B cell (primary cell): ENCODE data around the gene COL11A1. TPM values are rescaled to one million over a fixed set of nuclear protein-coding genes. Genes with fewer than 3 reads are reported as not detected.

Experiments
- ATAC-seq: fragments of 200-7000 bp; cut with Tn5 transposase; one replicate; pipeline ENCODE4 v1.10.0; 2021; ENCODE audit warnings: low read depth, mild to moderate bottlenecking, moderate number of reproducible peaks, moderate library complexity
- CTCF ChIA-PET: fragments of 350-600 bp; sonication (Branson Sonifier 250); formaldehyde crosslinking; loops from one replicate; lab custom pipeline; 2021; ENCODE audit warnings: antibody characterized with exemption, inconsistent platforms; lab: Charles Lee
- POLR2A ChIA-PET: fragments of 350-600 bp; sonication (Branson Sonifier 250); formaldehyde crosslinking; loops from one replicate; lab custom pipeline; 2021; ENCODE audit warnings: antibody characterized with exemption; lab: Charles Lee
- DNase-seq: peaks from one replicate; pipeline ENCODE4 v3.0.0; 2013
- H2AFZ ChIP-seq: 2 replicates; pipeline ENCODE4 v1.6.1; 2012; ENCODE audit warnings: mild to moderate bottlenecking, low read depth, low read length; ENCODE audit not compliant: insufficient read depth, poor library complexity, severe bottlenecking
- H3K27ac ChIP-seq, 2 donors: 1 replicate in 1 of 2; 2 replicates in 1 of 2; pipeline ENCODE4 v1.5.1; 2012 to 2013; ENCODE audit warnings: low read length in 2 of 2, mild to moderate bottlenecking in 2 of 2, moderate library complexity in 1 of 2
- H3K27me3 ChIP-seq, 4 experiments: fragments of 200-600 bp in 1 of 4; sonication (generic) in 1 of 4; replicated peaks in 1 of 4; 1 replicate in 2 of 4; 2 replicates in 2 of 4; pipeline versions ENCODE4 v1.6.1 to v1.7.0; 2013 to 2016; ENCODE audit warnings: low read length in 3 of 4, mild to moderate bottlenecking in 2 of 4, mixed read lengths in 1 of 4, moderate library complexity in 1 of 4; ENCODE audit not compliant: insufficient read depth in 4 of 4, control insufficient read depth in 3 of 4; ENCODE audit errors: control extremely low read depth in 1 of 4
- H3K36me3 ChIP-seq, 2 experiments: replicated peaks in 1 of 2; 1 replicate in 1 of 2; 2 replicates in 1 of 2; pipeline versions ENCODE4 v1.6.1 to v1.7.1; 2013; ENCODE audit warnings: low read length in 1 of 2; ENCODE audit not compliant: insufficient read depth in 2 of 2, control insufficient read depth in 1 of 2; ENCODE audit errors: control extremely low read depth in 1 of 2, extremely low read depth in 1 of 2
- H3K4me1 ChIP-seq, 2 donors: fragments of 200-600 bp in 1 of 2; sonication (generic) in 1 of 2; 1 replicate in 1 of 2; 2 replicates in 1 of 2; pipeline versions ENCODE4 v1.5.1 to v1.6.1; 2013 to 2017; ENCODE audit warnings: low read length in 2 of 2; ENCODE audit not compliant: control insufficient read depth in 2 of 2, insufficient read depth in 2 of 2
- H3K4me2 ChIP-seq: replicated peaks from 2 replicates; pipeline ENCODE3; 2012; ENCODE audit warnings: mild to moderate bottlenecking, low read depth, low read length; ENCODE audit not compliant: poor library complexity, severe bottlenecking
- H3K4me3 ChIP-seq, 5 experiments: fragments of 200-600 bp in 1 of 5; sonication (generic) in 1 of 5; 1 replicate in 3 of 5; 2 replicates in 2 of 5; pipeline versions ENCODE4 v1.5.1 to v1.7.0; 2011 to 2016; ENCODE audit warnings: low read length in 4 of 5, mild to moderate bottlenecking in 4 of 5, low read depth in 2 of 5, control low read depth in 1 of 5, moderate library complexity in 1 of 5; ENCODE audit not compliant: insufficient read depth in 1 of 5; ENCODE audit errors: control extremely low read depth in 1 of 5, extremely low read depth in 1 of 5
- H3K79me2 ChIP-seq: fragments of 200-600 bp; sonication (generic); one replicate; pipeline ENCODE4 v1.6.0; 2016; ENCODE audit warnings: low read length; ENCODE audit not compliant: control insufficient read depth, insufficient read depth
- H3K9ac ChIP-seq: fragments of 200-600 bp; sonication (generic); 2 replicates; pipeline ENCODE4 v1.6.1; 2017; ENCODE audit warnings: mild to moderate bottlenecking, low read length, moderate library complexity
- H3K9me3 ChIP-seq, 3 donors: one replicate each; pipeline versions ENCODE4 v1.6.1 to v1.7.1; 2013; ENCODE audit warnings: low read length in 2 of 3; ENCODE audit not compliant: control insufficient read depth in 2 of 3, insufficient read depth in 1 of 3; ENCODE audit errors: control extremely low read depth in 1 of 3
- H4K20me1 ChIP-seq: 2 replicates; pipeline ENCODE4 v1.6.0; 2012; ENCODE audit warnings: mild to moderate bottlenecking, low read length; ENCODE audit not compliant: insufficient read depth, control insufficient read depth, poor library complexity, severe bottlenecking
- H3K27ac Mint-ChIP-seq: one replicate; pipeline ENCODE4 v1.8.0; 2021; ENCODE audit warnings: mixed read lengths
- H3K27me3 Mint-ChIP-seq: one replicate; pipeline ENCODE4 v1.8.0; 2021; ENCODE audit warnings: mixed read lengths
- H3K4me1 Mint-ChIP-seq: one replicate; pipeline ENCODE4 v1.8.0; 2021; ENCODE audit warnings: mixed read lengths
- H3K4me3 Mint-ChIP-seq: one replicate; pipeline ENCODE4 v1.8.0; 2021; ENCODE audit warnings: mixed read lengths
- H3K9me3 Mint-ChIP-seq: one replicate; pipeline ENCODE4 v1.8.0; 2022; ENCODE audit warnings: mixed read lengths; ENCODE audit not compliant: insufficient read depth
- EZH2 ChIP-seq: IDR thresholded peaks from 2 replicates; pipeline ENCODE4 v1.6.1; 2012; ENCODE audit warnings: borderline replicate concordance, low read depth, mild to moderate bottlenecking, moderate library complexity, low read length; ENCODE audit not compliant: insufficient read depth, poor library complexity, severe bottlenecking
- WGBS: methylation state at CpG from one replicate; pipeline ENCODE4 v1.1.5; 2013; ENCODE audit warnings: missing lambda C conversion rate; ENCODE audit not compliant: insufficient coverage; 5-methylcytosine and 5-hydroxymethylcytosine counted together
- intact Hi-C: fragments of 100-400 bp; cut with micrococcal nuclease; formaldehyde crosslinking; loops from one replicate; pipeline ENCODE4 v1.10.0; 2022
- polyA plus RNA-seq: library from polyadenylated mRNA; depleted of rRNA; stranded (reverse); fragments of >200 nt; gene quantifications from 2 replicates; pipeline ENCODE4 v1.2.3, GENCODE V29; 2012
- total RNA-seq, 2 donors: library from RNA; stranded (reverse); fragments of 120-200 nt in 1 of 2; gene quantifications; 1 replicate in 1 of 2; 2 replicates in 1 of 2; pipeline versions ENCODE4 v1.2.3 to v1.2.4, GENCODE V29; 2013 to 2022
- TF ChIP-seq, protein P1 (sequence below): fragments of 200-600 bp; IDR thresholded peaks from one replicate; pipeline ENCODE4 v1.8.0; 2022; ENCODE audit warnings: antibody characterized with exemption, mild to moderate bottlenecking

Gene COL11A1
- total and polyA plus RNA-seq, 2 donors (not counting 1 experiment from before 2014, with no cell fraction given) = not detected

DNA sequence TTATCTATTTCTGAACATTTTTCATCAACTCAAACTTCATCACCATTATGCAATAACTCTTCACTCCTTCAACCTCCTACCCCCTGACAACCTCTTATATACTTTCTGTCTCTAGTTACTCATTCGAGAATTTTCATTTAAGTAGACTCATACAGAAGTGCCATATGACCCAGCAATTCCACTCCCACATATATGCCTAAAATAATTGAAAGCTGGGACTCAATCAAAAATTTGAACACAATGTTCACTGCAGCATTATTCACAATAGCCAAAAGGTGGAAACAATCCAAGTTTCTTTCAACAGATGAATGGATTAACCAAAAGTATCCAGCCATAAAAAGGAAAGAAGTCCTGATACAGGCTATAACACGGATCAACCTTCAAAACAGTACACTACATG is 24.1 kb downstream of the COL11A1 start:
- intact Hi-C loops = no loop called here
- Histone ChIP-seq H4K20me1 (no peaks in the 10 kb centered on the region), H3K27ac (no peak overlapping the region), H2AFZ (no peak overlapping the region), H3K36me3 (no peaks in the 10 kb centered on the region), H3K27me3 (no peaks in the 10 kb centered on the region), H3K9me3 (no peaks in the 10 kb centered on the region), H3K79me2 (no peaks in the 10 kb centered on the region), H3K4me1 (no peaks in the 10 kb centered on the region), H3K4me2 (no peak overlapping the region), H3K4me3 (no peak overlapping the region), H3K9ac (no peak overlapping the region)
- H3K4me1 Mint-ChIP-seq = no peaks in the 10 kb centered on the region
- H3K4me3 Mint-ChIP-seq = no peak overlapping the region
- WGBS = 67% methylated on average over 1 of the region's 2 CpGs
- ChIA-PET POLR2A (no interaction called here), CTCF (no interaction called here)
- H3K27me3 Mint-ChIP-seq = no peaks in the 10 kb centered on the region
- peaks cover 2% of the 10 kb centered on the region for H3K9me3 Mint-ChIP-seq
- DNase-seq (no peak), ATAC-seq (no peak)
- H3K27ac Mint-ChIP-seq = no peak overlapping the region
- TF ChIP-seq, protein P1, sequence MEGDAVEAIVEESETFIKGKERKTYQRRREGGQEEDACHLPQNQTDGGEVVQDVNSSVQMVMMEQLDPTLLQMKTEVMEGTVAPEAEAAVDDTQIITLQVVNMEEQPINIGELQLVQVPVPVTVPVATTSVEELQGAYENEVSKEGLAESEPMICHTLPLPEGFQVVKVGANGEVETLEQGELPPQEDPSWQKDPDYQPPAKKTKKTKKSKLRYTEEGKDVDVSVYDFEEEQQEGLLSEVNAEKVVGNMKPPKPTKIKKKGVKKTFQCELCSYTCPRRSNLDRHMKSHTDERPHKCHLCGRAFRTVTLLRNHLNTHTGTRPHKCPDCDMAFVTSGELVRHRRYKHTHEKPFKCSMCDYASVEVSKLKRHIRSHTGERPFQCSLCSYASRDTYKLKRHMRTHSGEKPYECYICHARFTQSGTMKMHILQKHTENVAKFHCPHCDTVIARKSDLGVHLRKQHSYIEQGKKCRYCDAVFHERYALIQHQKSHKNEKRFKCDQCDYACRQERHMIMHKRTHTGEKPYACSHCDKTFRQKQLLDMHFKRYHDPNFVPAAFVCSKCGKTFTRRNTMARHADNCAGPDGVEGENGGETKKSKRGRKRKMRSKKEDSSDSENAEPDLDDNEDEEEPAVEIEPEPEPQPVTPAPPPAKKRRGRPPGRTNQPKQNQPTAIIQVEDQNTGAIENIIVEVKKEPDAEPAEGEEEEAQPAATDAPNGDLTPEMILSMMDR = no peak
- no peak for TF ChIP-seq EZH2

DNA sequence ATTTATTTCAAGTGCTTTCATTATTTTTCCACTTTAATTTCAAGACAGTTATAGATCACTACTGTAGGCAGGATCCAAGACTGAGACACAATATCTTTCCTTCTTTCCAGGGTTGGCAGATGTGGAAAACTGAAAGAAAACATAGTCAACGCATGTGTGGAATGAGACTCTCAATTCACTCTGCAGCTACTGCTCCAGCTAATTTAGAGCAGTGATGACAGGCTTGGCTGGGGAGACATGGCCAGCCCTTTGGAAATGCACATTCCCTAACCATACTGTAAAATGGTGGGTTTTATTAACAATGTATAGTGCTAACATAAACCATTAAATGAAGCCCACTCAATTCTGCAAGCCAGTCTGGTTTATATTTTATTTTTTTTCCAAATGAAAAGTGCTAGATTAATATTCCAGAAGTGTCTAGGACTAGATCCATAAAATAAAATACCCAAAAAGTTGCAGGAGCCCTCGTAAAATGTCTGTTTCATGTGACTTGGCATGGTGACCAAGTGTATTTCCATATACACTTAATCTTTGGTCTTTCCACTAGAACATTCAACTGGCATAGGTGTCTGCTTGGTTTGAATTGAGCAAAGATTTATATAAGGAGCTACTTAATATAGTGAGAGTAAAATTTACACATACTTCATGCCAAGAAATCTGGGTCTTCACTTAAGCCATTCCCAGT is 32.9 kb downstream of the COL11A1 start:
- Histone ChIP-seq H3K36me3 (no peaks in the 10 kb centered on the region), H3K4me2 (no peak overlapping the region), H3K4me3 (no peak overlapping the region), H3K27me3 (no peaks in the 10 kb centered on the region), H3K79me2 (no peaks in the 10 kb centered on the region), H3K4me1 (no peaks in the 10 kb centered on the region), H3K9me3 (no peaks in the 10 kb centered on the region), H3K27ac (no peak overlapping the region), H2AFZ (no peak overlapping the region), H4K20me1 (no peaks in the 10 kb centered on the region), H3K9ac (no peak overlapping the region)
- no peaks in the 10 kb centered on the region for H3K27me3 Mint-ChIP-seq
- H3K4me1 Mint-ChIP-seq = no peaks in the 10 kb centered on the region
- WGBS = 80% methylated on average over 1 of the region's 2 CpGs
- H3K27ac Mint-ChIP-seq = no peak overlapping the region
- TF ChIP-seq, protein P1 = no peak
- no peak for TF ChIP-seq EZH2
- no peaks in the 10 kb centered on the region for H3K9me3 Mint-ChIP-seq
- CTCF ChIA-PET = interaction anchor here (0.5 kb wide), 1 partner anchor 34 kb away, joined by 3 read pairs; no protein-coding TSS in a partner anchor
- intact Hi-C loops = no loop called here
- POLR2A ChIA-PET = no interaction called here
- H3K4me3 Mint-ChIP-seq = no peak overlapping the region
- no peak for DNase-seq
- ATAC-seq = no peak
